ENCODE data around the gene MED16. TPM values are rescaled to one million over a fixed set of nuclear protein-coding genes. Genes with fewer than 3 reads are reported as not detected.

The MED16 gene
- polyA plus RNA-seq, 1 experiment: 22.7 TPM

DNA sequence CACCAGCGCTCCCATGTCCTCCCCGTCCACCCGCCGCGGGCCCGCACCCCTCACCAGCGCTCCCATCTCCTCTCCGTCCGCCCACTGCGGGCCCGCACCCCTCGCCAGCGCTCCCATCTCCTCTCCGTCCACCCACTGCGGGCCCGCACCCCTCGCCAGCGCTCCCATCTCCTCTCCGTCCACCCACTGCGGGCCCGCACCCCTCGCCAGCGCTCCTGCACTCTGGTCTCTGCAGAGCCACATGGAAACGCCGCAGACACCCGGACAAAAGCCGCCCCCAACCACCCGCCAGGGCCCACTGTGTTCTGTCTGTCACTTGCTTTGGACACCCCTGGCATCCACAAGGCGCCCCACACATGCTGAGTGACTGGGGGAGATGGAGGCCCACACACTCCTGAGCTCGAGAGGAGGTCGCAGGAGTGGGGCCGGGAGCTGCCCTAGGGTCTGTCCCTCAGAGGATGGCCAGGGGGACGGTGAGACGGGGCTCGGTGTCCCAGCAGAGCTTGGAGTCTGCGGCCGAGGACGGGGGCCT is 26.2 kb downstream of the MED16 start:
- Histone ChIP-seq H3K4me3 (ENCODE audit: low read depth, low read length) (no peak overlapping the region), H3K27ac (ENCODE audit: low read depth, low read length) (no peak overlapping the region), H3K27me3 (ENCODE audit: control insufficient read depth, insufficient read depth, low read length) (no peaks in the 10 kb centered on the region), H3K9me3 (ENCODE audit: control insufficient read depth, insufficient read depth, low read length) (peaks cover 6% of the 10 kb centered on the region; the same call in 1 of the 2 replicates)
- TF ChIP-seq, protein P1, sequence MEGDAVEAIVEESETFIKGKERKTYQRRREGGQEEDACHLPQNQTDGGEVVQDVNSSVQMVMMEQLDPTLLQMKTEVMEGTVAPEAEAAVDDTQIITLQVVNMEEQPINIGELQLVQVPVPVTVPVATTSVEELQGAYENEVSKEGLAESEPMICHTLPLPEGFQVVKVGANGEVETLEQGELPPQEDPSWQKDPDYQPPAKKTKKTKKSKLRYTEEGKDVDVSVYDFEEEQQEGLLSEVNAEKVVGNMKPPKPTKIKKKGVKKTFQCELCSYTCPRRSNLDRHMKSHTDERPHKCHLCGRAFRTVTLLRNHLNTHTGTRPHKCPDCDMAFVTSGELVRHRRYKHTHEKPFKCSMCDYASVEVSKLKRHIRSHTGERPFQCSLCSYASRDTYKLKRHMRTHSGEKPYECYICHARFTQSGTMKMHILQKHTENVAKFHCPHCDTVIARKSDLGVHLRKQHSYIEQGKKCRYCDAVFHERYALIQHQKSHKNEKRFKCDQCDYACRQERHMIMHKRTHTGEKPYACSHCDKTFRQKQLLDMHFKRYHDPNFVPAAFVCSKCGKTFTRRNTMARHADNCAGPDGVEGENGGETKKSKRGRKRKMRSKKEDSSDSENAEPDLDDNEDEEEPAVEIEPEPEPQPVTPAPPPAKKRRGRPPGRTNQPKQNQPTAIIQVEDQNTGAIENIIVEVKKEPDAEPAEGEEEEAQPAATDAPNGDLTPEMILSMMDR (IDR thresholded peaks at IDR 0.05; ENCODE audit: low read depth, low read length): no peak
- ChIA-PET CTCF (no interaction called here), POLR2A (interaction anchor here (0.6 to 0.7 kb wide), 2 partner anchors 31 to 159 kb away, joined by 4 to 9 read pairs; partner anchors contain the start of gene CNN2)
- DNase-seq (ENCODE audit: low read depth, low spot score): no peak

DNA sequence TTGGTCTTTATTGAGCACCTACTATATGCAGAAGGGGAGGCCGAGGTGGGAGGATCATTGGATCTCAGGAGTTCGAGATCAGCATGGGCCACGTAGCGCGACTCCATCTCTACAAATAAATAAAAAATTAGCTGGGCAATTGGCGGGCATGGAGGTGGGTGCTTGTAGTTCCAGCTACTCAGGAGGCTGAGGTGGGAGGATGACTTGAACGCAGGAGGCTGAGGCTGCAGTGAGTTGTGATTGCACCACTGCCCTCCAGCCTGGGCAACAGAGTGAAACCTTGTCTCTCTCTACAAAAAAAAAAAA is 29.7 kb downstream of the MED16 start:
- CTCF ChIA-PET: no interaction called here
- TF ChIP-seq, protein P1 (IDR thresholded peaks at IDR 0.05; ENCODE audit: low read depth, low read length): no peak
- no peak for DNase-seq (ENCODE audit: low read depth, low spot score)
- Histone ChIP-seq H3K9me3 (ENCODE audit: control insufficient read depth, insufficient read depth, low read length) (peaks cover 6% of the 10 kb centered on the region; the same call in 1 of the 2 replicates), H3K27me3 (ENCODE audit: control insufficient read depth, insufficient read depth, low read length) (peaks cover 3% of the 10 kb centered on the region), H3K27ac (ENCODE audit: low read depth, low read length) (no peak overlapping the region), H3K4me3 (ENCODE audit: low read depth, low read length) (no peak overlapping the region)
- POLR2A ChIA-PET: interaction anchor here (0.6 to 1.7 kb wide), 4 partner anchors 9 to 68 kb away, joined by 3 to 8 read pairs (median 4); partner anchors contain the start of gene MED16

DNA sequence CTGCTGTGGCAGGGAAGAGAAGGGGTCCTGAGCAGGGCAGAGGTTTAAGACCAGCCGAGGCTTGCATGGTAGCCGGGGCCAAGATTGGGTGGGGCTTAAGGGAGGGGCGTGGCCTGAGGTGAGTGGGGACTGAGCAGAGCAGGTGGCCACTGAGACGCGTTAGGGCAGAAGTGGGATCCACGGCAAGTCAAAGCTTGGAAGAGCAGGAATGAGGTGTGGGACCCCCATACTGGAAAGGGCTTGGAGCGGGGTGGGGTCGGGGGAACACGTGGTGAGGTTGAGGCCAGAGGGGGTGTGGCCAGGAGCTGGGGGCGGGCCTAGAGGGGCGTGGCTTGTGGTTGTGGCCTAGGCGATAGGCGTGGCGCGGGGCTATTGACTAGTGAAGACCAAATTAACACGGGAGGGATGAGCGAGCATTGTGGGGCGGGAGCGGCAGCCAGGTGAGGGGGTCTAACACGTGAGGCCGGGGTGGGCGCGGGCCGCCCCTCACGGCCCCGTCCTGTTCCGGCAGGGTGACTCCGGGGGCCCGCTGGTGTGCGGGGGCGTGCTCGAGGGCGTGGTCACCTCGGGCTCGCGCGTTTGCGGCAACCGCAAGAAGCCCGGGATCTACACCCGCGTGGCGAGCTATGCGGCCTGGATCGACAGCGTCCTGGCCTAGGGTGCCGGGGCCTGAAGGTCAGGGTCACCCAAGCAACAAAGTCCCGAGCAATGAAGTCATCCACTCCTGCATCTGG is 30.2 kb downstream of the MED16 start:
- H3K27me3 ChIP-seq (ENCODE audit: control insufficient read depth, insufficient read depth, low read length): peaks cover 3% of the 10 kb centered on the region
- no peak overlapping the region for H3K4me3 ChIP-seq (ENCODE audit: low read depth, low read length)
- DNase-seq (ENCODE audit: low read depth, low spot score): no peak
- ChIA-PET POLR2A (interaction anchor here (0.8 to 1.7 kb wide), 3 partner anchors 9 to 30 kb away, joined by 3 to 8 read pairs (median 3); partner anchors contain the start of gene MED16), CTCF (no interaction called here)
- H3K27ac ChIP-seq (ENCODE audit: low read depth, low read length): no peak overlapping the region
- H3K9me3 ChIP-seq (ENCODE audit: control insufficient read depth, insufficient read depth, low read length): peaks cover 6% of the 10 kb centered on the region; the same call in 1 of the 2 replicates
- TF ChIP-seq, protein P1 (IDR thresholded peaks at IDR 0.05; ENCODE audit: low read depth, low read length): no peak

DNA sequence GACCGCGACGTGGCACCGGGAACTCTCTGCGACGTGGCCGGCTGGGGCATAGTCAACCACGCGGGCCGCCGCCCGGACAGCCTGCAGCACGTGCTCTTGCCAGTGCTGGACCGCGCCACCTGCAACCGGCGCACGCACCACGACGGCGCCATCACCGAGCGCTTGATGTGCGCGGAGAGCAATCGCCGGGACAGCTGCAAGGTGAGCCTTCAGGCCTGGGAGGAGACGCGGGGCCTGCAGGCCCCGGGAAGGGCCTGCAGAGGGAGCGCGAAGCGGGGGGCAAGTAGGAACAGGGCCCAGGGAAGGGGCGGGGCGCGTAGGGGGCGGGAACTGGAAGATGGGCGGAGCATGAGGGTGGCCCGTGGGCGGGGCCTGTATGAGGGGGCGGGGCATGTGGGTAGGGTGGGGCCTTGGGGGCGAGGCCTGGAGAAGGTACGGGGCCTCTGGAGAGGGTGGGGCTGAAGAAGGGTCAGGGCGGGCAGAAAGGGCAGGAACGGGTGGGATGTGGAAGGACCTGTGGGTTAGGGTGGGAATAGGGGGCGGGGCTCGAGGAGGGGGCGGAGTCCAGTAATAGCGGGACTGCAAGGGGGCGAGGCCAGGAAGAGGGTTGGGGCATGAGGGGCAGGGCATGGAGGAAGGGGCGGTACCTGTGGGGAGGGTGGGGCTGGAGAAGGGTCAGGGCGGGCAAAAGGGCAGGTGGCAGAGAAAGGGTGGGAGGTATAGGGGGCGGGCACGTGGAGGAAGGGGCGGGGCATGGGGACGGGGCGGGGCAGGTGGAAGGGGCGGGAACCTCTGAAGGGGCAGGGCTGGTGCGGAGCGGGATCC is 31.0 kb downstream of the MED16 start:
- peaks cover 3% of the 10 kb centered on the region for H3K27me3 ChIP-seq (ENCODE audit: control insufficient read depth, insufficient read depth, low read length)
- TF ChIP-seq, protein P1 (IDR thresholded peaks at IDR 0.05; ENCODE audit: low read depth, low read length): no peak
- ChIA-PET POLR2A (interaction anchor here (0.7 kb wide), 1 partner anchor 11 kb away, joined by 4 read pairs; no protein-coding TSS in a partner anchor), CTCF (interaction anchor here (0.6 kb wide), 1 partner anchor 139 kb away, joined by 3 read pairs; no protein-coding TSS in a partner anchor)
- DNase-seq (ENCODE audit: low read depth, low spot score): no peak
- H3K9me3 ChIP-seq (ENCODE audit: control insufficient read depth, insufficient read depth, low read length): peaks cover 6% of the 10 kb centered on the region; the same call in 1 of the 2 replicates
- no peak overlapping the region for H3K4me3 ChIP-seq (ENCODE audit: low read depth, low read length)
- H3K27ac ChIP-seq (ENCODE audit: low read depth, low read length): no peak overlapping the region

Data from AG04450 (cell line).